Mesenteric fat pad (tissue), 1 donor: ENCODE results near the gene CD55. TPM values are rescaled to one million over a fixed set of nuclear protein-coding genes. Genes with fewer than 3 reads are reported as not detected.

Experiments used
- total RNA-seq: library from RNA; stranded (reverse); fragmentation: NEBNext Ultra II Directional; extraction: Animal tissue kit (Norgen Biotek cat#: 25700); gene quantifications from one replicate; pipeline ENCODE4 v1.2.1, GENCODE V29; 2021
- donor health status: DM: yes; HTN: yes; CAD: no.

CD55 gene
- total RNA-seq, 1 donor from 2014 or later = 82.3 TPM

Other genes with a start within 250 kb of the CD55 start
- gene C4BPB, start 232.8 kb upstream of the CD55 start, total RNA-seq = 2.6 TPM
- gene C4BPA, start 217.4 kb upstream of the CD55 start, total RNA-seq = not detected
- gene CR2, start 132.7 kb downstream of the CD55 start, total RNA-seq = not detected
- 31.2 TPM for gene CR1, start 174.5 kb downstream of the CD55 start, total RNA-seq